Neural progenitor cell (in vitro differentiated cells): ENCODE data around the gene MYO7B.

Experiments
- CTCF ChIP-seq: fragments of 200-600 bp; sonication (generic); IDR thresholded peaks from 2 replicates; pipeline ENCODE4 v1.5.1; 2017; ENCODE audit warnings: antibody characterized with exemption, mild to moderate bottlenecking
- EZH2 ChIP-seq: fragments of 200-600 bp; sonication (generic); IDR thresholded peaks from 2 replicates; pipeline ENCODE4 v1.6.1; 2017; ENCODE audit warnings: antibody characterized with exemption, mild to moderate bottlenecking, moderate library complexity
- EZH2phosphoT487 ChIP-seq: fragments of 200-600 bp; sonication (generic); IDR thresholded peaks from 2 replicates; pipeline ENCODE4 v1.6.1; 2017; ENCODE audit warnings: antibody characterized with exemption

GRCh38 chr2:127514485-127514884, 21.0 kb upstream of the MYO7B start:
- TF ChIP-seq CTCF (no peak), EZH2 (no peak), EZH2phosphoT487 (no peak)
